Measurements from ENCODE around the gene PDE3B. TPM values are rescaled to one million over a fixed set of nuclear protein-coding genes. Genes with fewer than 3 reads are reported as not detected.
"Not testable (repeated sequence)": the region's sequence is repeated elsewhere in the genome, so short reads cannot be mapped to it uniquely, and the experiment has no call there.

The PDE3B gene
- polyA plus RNA-seq, 1 donor, result 9.9 TPM

DNA sequence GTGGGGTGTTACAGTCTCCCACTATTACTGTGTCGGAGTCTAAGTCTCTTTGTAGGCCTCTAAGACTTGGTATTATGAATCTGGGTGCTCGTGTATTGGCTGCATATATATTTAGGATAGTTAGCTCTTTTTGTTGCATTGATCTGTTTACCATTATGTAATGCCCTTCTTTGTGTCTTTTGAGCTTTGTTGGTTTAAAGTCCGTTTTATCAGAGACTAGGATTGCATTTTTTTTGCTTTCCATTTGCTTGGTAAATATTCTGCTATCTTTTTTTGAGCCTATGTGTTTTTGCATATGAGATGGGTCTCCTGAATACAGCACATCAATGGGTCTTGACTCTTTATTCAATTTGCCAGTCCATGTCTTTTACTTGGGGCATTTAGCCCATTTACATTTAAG, 97.6 kb downstream of the PDE3B start:
- no peaks in the 10 kb centered on the region for H3K9me3 ChIP-seq (ENCODE audit: control insufficient read depth, low read depth, low read length)
- H3K27me3 ChIP-seq (ENCODE audit: control insufficient read depth, insufficient read depth, low read length), result no peaks in the 10 kb centered on the region
- H3K36me3 ChIP-seq (ENCODE audit: control insufficient read depth, insufficient read depth, low read length), result no peaks in the 10 kb centered on the region
- DNase-seq, result no peak
- H3K27ac ChIP-seq (ENCODE audit: low read length), result no peak overlapping the region
- 40% methylated on average over 1 of the region's 3 CpGs for WGBS (ENCODE audit: insufficient coverage, low lambda C conversion rate)
- H3K4me1 ChIP-seq (ENCODE audit: control insufficient read depth, insufficient read depth, low read length), result no peaks in the 10 kb centered on the region
- H3K4me3 ChIP-seq (ENCODE audit: low read length), result no peak overlapping the region

DNA sequence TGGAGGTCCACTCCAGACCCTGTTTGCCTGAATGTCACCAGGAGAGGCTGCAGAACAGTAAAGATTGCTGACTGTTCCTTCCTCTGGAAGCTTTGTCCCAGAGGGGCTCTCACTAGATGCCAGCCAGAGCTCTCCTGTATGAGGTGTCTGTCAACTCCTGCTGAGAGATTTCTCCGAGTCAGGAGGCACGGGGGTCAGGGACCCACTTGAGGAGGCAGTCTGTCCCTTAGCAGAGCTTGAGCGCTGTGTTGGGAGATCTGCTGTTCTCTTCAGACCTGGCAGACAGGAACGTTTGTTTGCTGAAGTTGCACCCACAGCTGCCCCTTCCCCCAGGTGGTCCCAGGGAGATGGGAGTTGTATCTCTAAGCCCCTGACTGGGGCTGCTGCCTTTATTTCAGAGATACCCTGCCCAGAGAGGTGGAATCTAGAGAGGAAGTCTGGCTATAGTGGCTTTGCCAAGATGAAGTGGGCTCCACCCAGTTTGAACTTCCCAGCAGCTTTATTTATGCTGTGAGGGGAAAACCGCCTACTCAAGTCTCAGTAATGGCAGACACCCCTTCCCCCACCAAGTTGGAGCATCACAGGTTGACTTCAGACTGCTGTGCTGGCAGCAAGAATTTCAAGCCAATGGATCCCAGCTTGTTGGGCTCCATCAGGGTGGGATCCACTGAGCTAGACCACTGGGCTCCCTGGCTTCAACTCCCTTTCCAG, 99.4 kb downstream of the PDE3B start:
- no peak for DNase-seq
- Histone ChIP-seq H3K36me3 (ENCODE audit: control insufficient read depth, insufficient read depth, low read length) (no peaks in the 10 kb centered on the region), H3K27me3 (ENCODE audit: control insufficient read depth, insufficient read depth, low read length) (no peaks in the 10 kb centered on the region), H3K9me3 (ENCODE audit: control insufficient read depth, low read depth, low read length) (no peaks in the 10 kb centered on the region), H3K4me3 (ENCODE audit: low read length) (no peak overlapping the region), H3K4me1 (ENCODE audit: control insufficient read depth, insufficient read depth, low read length) (no peaks in the 10 kb centered on the region), H3K27ac (ENCODE audit: low read length) (no peak overlapping the region)
- WGBS (ENCODE audit: insufficient coverage, low lambda C conversion rate), result no CpG with 5 or more reads among the region's 5 CpGs

- H3K36me3 ChIP-seq (ENCODE audit: control insufficient read depth, insufficient read depth, low read length); DNase-seq; H3K27me3 ChIP-seq (ENCODE audit: control insufficient read depth, insufficient read depth, low read length); H3K4me1 ChIP-seq (ENCODE audit: control insufficient read depth, insufficient read depth, low read length); H3K9me3 ChIP-seq (ENCODE audit: control insufficient read depth, low read depth, low read length); H3K27ac ChIP-seq (ENCODE audit: low read length); H3K4me3 ChIP-seq (ENCODE audit: low read length): not testable (repeated sequence)
- no CpG with 5 or more reads among the region's 6 CpGs for WGBS (ENCODE audit: insufficient coverage, low lambda C conversion rate)
Measured at GRCh38 chr11:14743667-14744066, 100.1 kb downstream of the PDE3B start.

GRCh38 chr11:14746857-14747395, 103.3 kb downstream of the PDE3B start:
- Histone ChIP-seq H3K36me3 (ENCODE audit: control insufficient read depth, insufficient read depth, low read length) (no peaks in the 10 kb centered on the region), H3K9me3 (ENCODE audit: control insufficient read depth, low read depth, low read length) (no peaks in the 10 kb centered on the region), H3K27me3 (ENCODE audit: control insufficient read depth, insufficient read depth, low read length) (no peaks in the 10 kb centered on the region), H3K4me1 (ENCODE audit: control insufficient read depth, insufficient read depth, low read length) (no peaks in the 10 kb centered on the region), H3K27ac (ENCODE audit: low read length) (no peak overlapping the region), H3K4me3 (ENCODE audit: low read length) (no peak overlapping the region)
- no CpG with 5 or more reads among the region's 3 CpGs for WGBS (ENCODE audit: insufficient coverage, low lambda C conversion rate)
- no peak for DNase-seq

GRCh38 chr11:14748090-14748489, 104.5 kb downstream of the PDE3B start:
- Histone ChIP-seq H3K4me3 (ENCODE audit: low read length) (no peak overlapping the region), H3K4me1 (ENCODE audit: control insufficient read depth, insufficient read depth, low read length) (no peaks in the 10 kb centered on the region), H3K9me3 (ENCODE audit: control insufficient read depth, low read depth, low read length) (no peaks in the 10 kb centered on the region), H3K27ac (ENCODE audit: low read length) (no peak overlapping the region), H3K36me3 (ENCODE audit: control insufficient read depth, insufficient read depth, low read length) (no peaks in the 10 kb centered on the region), H3K27me3 (ENCODE audit: control insufficient read depth, insufficient read depth, low read length) (no peaks in the 10 kb centered on the region)
- DNase-seq, result no peak
- 83% methylated on average over 1 of the region's 1 CpG for WGBS (ENCODE audit: insufficient coverage, low lambda C conversion rate)

- no CpG with 5 or more reads among the region's 1 CpG for WGBS (ENCODE audit: insufficient coverage, low lambda C conversion rate)
- Histone ChIP-seq H3K4me3 (ENCODE audit: low read length) (no peak overlapping the region), H3K4me1 (ENCODE audit: control insufficient read depth, insufficient read depth, low read length) (no peaks in the 10 kb centered on the region)
Measured at GRCh38 chr11:14750911-14751310, 107.3 kb downstream of the PDE3B start.

GRCh38 chr11:14751975-14752407, 108.4 kb downstream of the PDE3B start:
- Histone ChIP-seq H3K9me3 (ENCODE audit: control insufficient read depth, low read depth, low read length) (no peaks in the 10 kb centered on the region), H3K27me3 (ENCODE audit: control insufficient read depth, insufficient read depth, low read length) (no peaks in the 10 kb centered on the region), H3K27ac (ENCODE audit: low read length) (no peak overlapping the region), H3K4me3 (ENCODE audit: low read length) (no peak overlapping the region), H3K4me1 (ENCODE audit: control insufficient read depth, insufficient read depth, low read length) (no peaks in the 10 kb centered on the region), H3K36me3 (ENCODE audit: control insufficient read depth, insufficient read depth, low read length) (no peaks in the 10 kb centered on the region)
- DNase-seq, result no peak

More at GRCh38 chr11:14750911-14751310, 107.3 kb downstream of the PDE3B start:
- Histone ChIP-seq H3K27me3 (ENCODE audit: control insufficient read depth, insufficient read depth, low read length) (no peaks in the 10 kb centered on the region), H3K27ac (ENCODE audit: low read length) (no peak overlapping the region), H3K36me3 (ENCODE audit: control insufficient read depth, insufficient read depth, low read length) (no peaks in the 10 kb centered on the region), H3K9me3 (ENCODE audit: control insufficient read depth, low read depth, low read length) (no peaks in the 10 kb centered on the region)
- DNase-seq, result no peak

DNA sequence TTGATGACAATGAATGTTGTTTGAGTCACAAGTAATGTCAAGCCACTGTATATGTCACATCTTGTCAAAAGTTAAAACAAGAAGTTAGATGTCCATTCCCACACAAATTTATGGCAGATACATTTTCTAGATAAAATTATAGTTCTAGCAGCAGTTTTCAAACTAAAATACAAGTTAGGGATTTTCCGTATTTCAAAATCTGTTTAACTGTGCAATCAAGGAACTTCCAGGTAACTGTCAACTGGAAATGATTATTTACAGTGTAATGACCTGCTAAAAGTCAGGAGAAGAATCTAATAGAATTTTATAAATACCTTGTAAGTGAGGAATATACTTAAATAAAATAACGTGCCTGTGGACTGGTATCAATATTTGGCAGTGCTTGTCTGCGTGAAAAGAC, 111.5 kb downstream of the PDE3B start:
- H3K27ac ChIP-seq (ENCODE audit: low read length), result no peak overlapping the region
- no peaks in the 10 kb centered on the region for H3K4me1 ChIP-seq (ENCODE audit: control insufficient read depth, insufficient read depth, low read length)
- no peaks in the 10 kb centered on the region for H3K27me3 ChIP-seq (ENCODE audit: control insufficient read depth, insufficient read depth, low read length)
- DNase-seq, result no peak
- WGBS (ENCODE audit: insufficient coverage, low lambda C conversion rate), result 100% methylated on average over 1 of the region's 3 CpGs
- H3K4me3 ChIP-seq (ENCODE audit: low read length), result no peak overlapping the region
- H3K9me3 ChIP-seq (ENCODE audit: control insufficient read depth, low read depth, low read length), result no peaks in the 10 kb centered on the region
- no peaks in the 10 kb centered on the region for H3K36me3 ChIP-seq (ENCODE audit: control insufficient read depth, insufficient read depth, low read length)

DNA sequence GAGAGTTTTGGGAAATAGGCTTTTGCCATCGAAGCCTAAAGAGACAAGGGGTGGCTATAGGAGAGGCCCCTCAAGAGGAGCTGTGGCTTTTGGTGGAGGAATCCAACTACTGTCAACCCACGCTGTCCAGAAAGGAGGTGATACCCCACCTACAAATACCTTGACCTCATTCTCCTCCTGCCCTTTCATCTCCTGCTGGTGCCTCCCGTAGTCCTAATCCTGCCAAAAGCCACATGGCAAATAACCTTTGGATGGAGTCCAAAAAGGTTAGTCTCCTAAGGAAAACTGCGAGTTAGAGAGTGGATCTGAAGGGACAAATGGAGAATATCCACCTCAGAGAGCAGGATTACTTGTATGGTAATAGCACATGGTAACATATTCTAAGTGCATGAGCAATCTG, 112.7 kb downstream of the PDE3B start:
- no peak overlapping the region for H3K4me3 ChIP-seq (ENCODE audit: low read length)
- H3K27me3 ChIP-seq (ENCODE audit: control insufficient read depth, insufficient read depth, low read length), result no peaks in the 10 kb centered on the region
- H3K9me3 ChIP-seq (ENCODE audit: control insufficient read depth, low read depth, low read length), result no peaks in the 10 kb centered on the region
- H3K36me3 ChIP-seq (ENCODE audit: control insufficient read depth, insufficient read depth, low read length), result no peaks in the 10 kb centered on the region
- no peak overlapping the region for H3K27ac ChIP-seq (ENCODE audit: low read length)
- H3K4me1 ChIP-seq (ENCODE audit: control insufficient read depth, insufficient read depth, low read length), result no peaks in the 10 kb centered on the region
- WGBS (ENCODE audit: insufficient coverage, low lambda C conversion rate), result 100% methylated on average over 1 of the region's 4 CpGs
- no peak for DNase-seq

- not testable (repeated sequence) for H3K36me3 ChIP-seq (ENCODE audit: control insufficient read depth, insufficient read depth, low read length); DNase-seq; H3K27me3 ChIP-seq (ENCODE audit: control insufficient read depth, insufficient read depth, low read length); H3K27ac ChIP-seq (ENCODE audit: low read length); H3K4me3 ChIP-seq (ENCODE audit: low read length); H3K9me3 ChIP-seq (ENCODE audit: control insufficient read depth, low read depth, low read length); H3K4me1 ChIP-seq (ENCODE audit: control insufficient read depth, insufficient read depth, low read length)
- WGBS (ENCODE audit: insufficient coverage, low lambda C conversion rate), result no CpG with 5 or more reads among the region's 9 CpGs
Measured at GRCh38 chr11:14759300-14760012, 115.9 kb downstream of the PDE3B start.
